Measurements from ENCODE around the gene ETV5.
"Not testable (repeated sequence)": the region's sequence is repeated elsewhere in the genome, so short reads cannot be mapped to it uniquely, and the experiment has no call there.

The ETV5 gene

GRCh38 chr3:186042036-186042435 lies 66.9 kb downstream of the ETV5 start:
- Histone ChIP-seq H4K20me1 (peaks cover 0 to 23% (median 0%) of the 10 kb centered on the region in 11 experiments; a peak in 2 of 22 replicates), H3K9ac (no peak overlapping the region), H3K4me1 (no peaks in the 10 kb centered on the region; a peak in 1 of 20 replicates), H3K27ac (no peak overlapping the region), H3K36me3 (peaks cover 8 to 24% (median 21%) of the 10 kb centered on the region in 11 experiments; a peak in 21 of 22 replicates), H3K27me3 (no peaks in the 10 kb centered on the region), H3K4me3 (no peak overlapping the region), H3K4me2 (no peak overlapping the region), H3K9me3 (replicated peaks in 1 of 11) (peaks cover 10 to 16% (median 12%) of the 10 kb centered on the region in 11 experiments)
- no peak for TF ChIP-seq Cebpa-rat (IDR thresholded peaks at IDR 0.05)

GRCh38 chr3:186038360-186038759 lies 70.5 kb downstream of the ETV5 start:
- H3K4me3 ChIP-seq = no peak overlapping the region
- no peaks in the 10 kb centered on the region; a peak in 1 of 20 replicates for H3K4me1 ChIP-seq
- no peaks in the 10 kb centered on the region for H4K20me1 ChIP-seq
- no peak overlapping the region for H3K27ac ChIP-seq
- H3K36me3 ChIP-seq = 0 out of 22 replicates have a peak, but pooled peaks cover 0 to 2% (median 0%) of the 10 kb centered on the region in 11 experiments
- H3K9ac ChIP-seq = no peak overlapping the region
- TF ChIP-seq Cebpa-rat (IDR thresholded peaks at IDR 0.05) = no peak
- H3K4me2 ChIP-seq = no peak overlapping the region
- H3K27me3 ChIP-seq = no peaks in the 10 kb centered on the region
- peaks cover 14 to 34% (median 22%) of the 10 kb centered on the region in 11 experiments for H3K9me3 ChIP-seq (replicated peaks in 1 of 11)

- H3K4me1 ChIP-seq = peaks cover 0 to 15% (median 11%) of the 10 kb centered on the region in 10 experiments; a peak in 15 of 20 replicates
- H3K4me3 ChIP-seq = no peak overlapping the region
- TF ChIP-seq Cebpa-rat (IDR thresholded peaks at IDR 0.05) = no peak
- no peak overlapping the region for H3K4me2 ChIP-seq
- no peak overlapping the region for H3K9ac ChIP-seq
- no peak overlapping the region for H3K27ac ChIP-seq
- no peaks in the 10 kb centered on the region for H3K27me3 ChIP-seq
- peaks cover 25 to 58% (median 40%) of the 10 kb centered on the region in 11 experiments for H3K9me3 ChIP-seq (replicated peaks in 1 of 11)
- H3K36me3 ChIP-seq = peaks cover 0 to 10% (median 0%) of the 10 kb centered on the region in 11 experiments; a peak in 2 of 22 replicates
- H4K20me1 ChIP-seq = no peaks in the 10 kb centered on the region
These were observed 73.6 kb downstream of the ETV5 start for GRCh38 chr3:186035277-186035676.

GRCh38 chr3:186032321-186032720 lies 76.6 kb downstream of the ETV5 start:
- Histone ChIP-seq H3K9me3 (replicated peaks in 1 of 11) (peaks cover 13 to 68% (median 46%) of the 10 kb centered on the region in 11 experiments), H3K27ac (no peak overlapping the region), H3K27me3 (no peaks in the 10 kb centered on the region), H3K4me2 (peak overlapping the region in 8 of 11 experiments; percentile 5 to 76 (median 46); a peak in 12 of 22 replicates), H3K4me1 (peaks cover 0 to 15% (median 11%) of the 10 kb centered on the region in 10 experiments; a peak in 15 of 20 replicates), H4K20me1 (no peaks in the 10 kb centered on the region), H3K9ac (no peak overlapping the region), H3K36me3 (peaks cover 0 to 10% (median 0%) of the 10 kb centered on the region in 11 experiments; a peak in 2 of 22 replicates), H3K4me3 (peak overlapping the region in 1 of 10 experiments; percentile 29; a peak in 3 of 20 replicates)
- no peak for TF ChIP-seq Cebpa-rat (IDR thresholded peaks at IDR 0.05)

- Histone ChIP-seq H3K9me3 (replicated peaks in 1 of 11) (peaks cover 0 to 42% (median 17%) of the 10 kb centered on the region in 11 experiments; a peak in 14 of 22 replicates), H3K4me2 (peak overlapping the region in 6 of 11 experiments; percentile 26 to 70 (median 54); a peak in 8 of 22 replicates), H3K4me1 (peaks cover 0 to 29% (median 21%) of the 10 kb centered on the region in 10 experiments; a peak in 13 of 20 replicates)
- not testable (repeated sequence) for H3K4me3 ChIP-seq, H3K27me3 ChIP-seq, H3K36me3 ChIP-seq, H3K9ac ChIP-seq, H3K27ac ChIP-seq, H4K20me1 ChIP-seq
These were observed 82.9 kb downstream of the ETV5 start for GRCh38 chr3:186025993-186026392.

- Histone ChIP-seq H4K20me1 (no peaks in the 10 kb centered on the region), H3K9ac (no peak overlapping the region), H3K4me3 (no peak overlapping the region), H3K36me3 (no peaks in the 10 kb centered on the region), H3K4me2 (peak overlapping the region in 7 of 11 experiments; percentile 26 to 70 (median 51); a peak in 13 of 22 replicates), H3K9me3 (replicated peaks in 1 of 11) (peaks cover 0 to 38% (median 16%) of the 10 kb centered on the region in 11 experiments; a peak in 14 of 22 replicates), H3K4me1 (peaks cover 0 to 29% (median 21%) of the 10 kb centered on the region in 10 experiments; a peak in 13 of 20 replicates), H3K27me3 (no peaks in the 10 kb centered on the region), H3K27ac (no peak overlapping the region)
- TF ChIP-seq Cebpa-rat (IDR thresholded peaks at IDR 0.05) = no peak
These were observed 83.7 kb downstream of the ETV5 start for GRCh38 chr3:186025161-186025560.

GRCh38 chr3:186024210-186024609 lies 84.7 kb downstream of the ETV5 start:
- TF ChIP-seq Cebpa-rat (IDR thresholded peaks at IDR 0.05) = no peak
- no peaks in the 10 kb centered on the region for H3K36me3 ChIP-seq
- H3K4me3 ChIP-seq = no peak overlapping the region
- no peaks in the 10 kb centered on the region for H4K20me1 ChIP-seq
- H3K4me1 ChIP-seq = peaks cover 0 to 34% (median 22%) of the 10 kb centered on the region in 10 experiments; a peak in 13 of 20 replicates
- no peaks in the 10 kb centered on the region for H3K27me3 ChIP-seq
- H3K27ac ChIP-seq = no peak overlapping the region
- peak overlapping the region in 8 of 11 experiments; percentile 8 to 70 (median 47); a peak in 12 of 22 replicates for H3K4me2 ChIP-seq
- peaks cover 0 to 29% (median 7%) of the 10 kb centered on the region in 11 experiments; a peak in 12 of 22 replicates for H3K9me3 ChIP-seq (replicated peaks in 1 of 11)
- H3K9ac ChIP-seq = no peak overlapping the region

- Histone ChIP-seq H3K27me3 (no peaks in the 10 kb centered on the region), H3K27ac (no peak overlapping the region), H3K9me3 (replicated peaks in 1 of 11) (peaks cover 0 to 17% (median 2%) of the 10 kb centered on the region in 11 experiments; a peak in 11 of 22 replicates), H3K4me2 (no peak overlapping the region), H3K4me1 (peaks cover 0 to 40% (median 24%) of the 10 kb centered on the region in 10 experiments; a peak in 13 of 20 replicates), H4K20me1 (no peaks in the 10 kb centered on the region), H3K9ac (no peak overlapping the region), H3K36me3 (no peaks in the 10 kb centered on the region), H3K4me3 (no peak overlapping the region)
- no peak for TF ChIP-seq Cebpa-rat (IDR thresholded peaks at IDR 0.05)
These were observed 86.0 kb downstream of the ETV5 start for GRCh38 chr3:186022931-186023330.

GRCh38 chr3:186021673-186022362 lies 87.1 kb downstream of the ETV5 start:
- Histone ChIP-seq H3K36me3 (peaks cover 0 to 2% (median 0%) of the 10 kb centered on the region in 11 experiments; a peak in 3 of 22 replicates), H3K27ac (no peak overlapping the region), H4K20me1 (no peaks in the 10 kb centered on the region), H3K9ac (no peak overlapping the region), H3K4me3 (no peak overlapping the region), H3K4me1 (peaks cover 0 to 40% (median 24%) of the 10 kb centered on the region in 10 experiments; a peak in 13 of 20 replicates), H3K27me3 (no peaks in the 10 kb centered on the region), H3K9me3 (replicated peaks in 1 of 11) (peaks cover 5 to 22% (median 12%) of the 10 kb centered on the region in 11 experiments), H3K4me2 (no peak overlapping the region)
- no peak for TF ChIP-seq Cebpa-rat (IDR thresholded peaks at IDR 0.05)

GRCh38 chr3:186021250-186021649 lies 87.6 kb downstream of the ETV5 start:
- not testable (repeated sequence) for H3K4me3 ChIP-seq, H4K20me1 ChIP-seq, H3K9ac ChIP-seq, H3K36me3 ChIP-seq, H3K4me2 ChIP-seq, H3K27me3 ChIP-seq, H3K27ac ChIP-seq
- H3K4me1 ChIP-seq = peaks cover 0 to 38% (median 24%) of the 10 kb centered on the region in 10 experiments; a peak in 13 of 20 replicates
- H3K9me3 ChIP-seq (replicated peaks in 1 of 11) = peaks cover 11 to 25% (median 18%) of the 10 kb centered on the region in 11 experiments

GRCh38 chr3:186019288-186019687 lies 89.6 kb downstream of the ETV5 start:
- peak overlapping the region in 1 of 11 experiments; percentile 26; a peak in 2 of 22 replicates for H3K4me2 ChIP-seq
- not testable (repeated sequence) for H4K20me1 ChIP-seq, H3K27ac ChIP-seq, H3K27me3 ChIP-seq, H3K9ac ChIP-seq, H3K4me3 ChIP-seq
- H3K4me1 ChIP-seq = peaks cover 0 to 19% (median 6%) of the 10 kb centered on the region in 10 experiments; a peak in 11 of 20 replicates
- H3K9me3 ChIP-seq (replicated peaks in 1 of 11) = peaks cover 23 to 40% (median 35%) of the 10 kb centered on the region in 11 experiments
- H3K36me3 ChIP-seq = peaks cover 0 to 13% (median 0%) of the 10 kb centered on the region in 11 experiments; a peak in 4 of 22 replicates

All from BLaER1 treated with 17β-estradiol and CSF1 and Interleukin-3, amounts not matched to agents 10 nM and 100 nM (cell line).